GM10847 (cell line): Measurements from ENCODE around the gene RCC2.

Experiments
- POLR2A ChIP-seq: IDR thresholded peaks from 2 replicates; pipeline ENCODE4 v1.6.1; 2011; ENCODE audit not compliant: insufficient read length; ENCODE audit errors: extremely low read depth

The RCC2 gene

GRCh38 chr1:17439250-17440073, at the start of gene RCC2:
TSS of gene RCC2 (minus strand) at chr1:17439677. CDS start at chr1:17438514, 1,163 bp downstream.
- TF ChIP-seq POLR2A = peak; percentile 37

- no peak for TF ChIP-seq POLR2A
These were observed 46.8 kb upstream of the RCC2 start for GRCh38 chr1:17486242-17486641.

- TF ChIP-seq POLR2A = no peak
These were observed 45.8 kb upstream of the RCC2 start for GRCh38 chr1:17485281-17485680.

- no peak for TF ChIP-seq POLR2A
These were observed 41.4 kb upstream of the RCC2 start for GRCh38 chr1:17480846-17481245.

GRCh38 chr1:17475752-17476151, 36.3 kb upstream of the RCC2 start:
- no peak for TF ChIP-seq POLR2A

- no peak for TF ChIP-seq POLR2A
These were observed 33.3 kb upstream of the RCC2 start for GRCh38 chr1:17472814-17473213.

GRCh38 chr1:17471393-17471792, 31.9 kb upstream of the RCC2 start:
- no peak for TF ChIP-seq POLR2A

GRCh38 chr1:17470021-17470799, 30.7 kb upstream of the RCC2 start:
- TF ChIP-seq POLR2A = no peak

GRCh38 chr1:17466359-17466758, 26.9 kb upstream of the RCC2 start:
- TF ChIP-seq POLR2A = no peak

- no peak for TF ChIP-seq POLR2A
These were observed 25.8 kb upstream of the RCC2 start for GRCh38 chr1:17465228-17465627.

- no peak for TF ChIP-seq POLR2A
These were observed 24.5 kb upstream of the RCC2 start for GRCh38 chr1:17463991-17464390.

GRCh38 chr1:17462669-17463068, 23.2 kb upstream of the RCC2 start:
- TF ChIP-seq POLR2A = no peak

GRCh38 chr1:17460219-17460618, 20.7 kb upstream of the RCC2 start:
- no peak for TF ChIP-seq POLR2A

GRCh38 chr1:17458794-17459193, 19.3 kb upstream of the RCC2 start:
- TF ChIP-seq POLR2A = no peak

- no peak for TF ChIP-seq POLR2A
These were observed 13.2 kb upstream of the RCC2 start for GRCh38 chr1:17452686-17453085.

GRCh38 chr1:17451731-17452130, 12.3 kb upstream of the RCC2 start:
- no peak for TF ChIP-seq POLR2A
